ENCODE measurements around the gene SPINK1.
"Not testable (repeated sequence)": the region's sequence is repeated elsewhere in the genome, so short reads cannot be mapped to it uniquely, and the experiment has no call there.

SPINK1 gene

GRCh38 chr5:147831465-147831864 is at the start of gene SPINK1:
Gene SPINK1, minus strand, starts transcription at chr5:147831671. Its CDS starts 94 bp downstream, at chr5:147831577.
- TF ChIP-seq CTCF (IDR thresholded peaks at IDR 0.05; ENCODE audit: insufficient read depth, low read depth, low read length, missing control alignments), result no peak
- H3K4me3 ChIP-seq (ENCODE audit: low read depth, low read length), result no peak within 1 kb of the TSS
- DNase-seq (ENCODE audit: low read depth), result no peak

GRCh38 chr5:147880487-147880886 is 49.0 kb upstream of the SPINK1 start:
- no peak for DNase-seq (ENCODE audit: low read depth)
- H3K4me3 ChIP-seq (ENCODE audit: low read depth, low read length), result no peak overlapping the region
- no peak for TF ChIP-seq CTCF (IDR thresholded peaks at IDR 0.05; ENCODE audit: insufficient read depth, low read depth, low read length, missing control alignments)

GRCh38 chr5:147879784-147880183 is 48.3 kb upstream of the SPINK1 start:
- no peak overlapping the region for H3K4me3 ChIP-seq (ENCODE audit: low read depth, low read length)
- DNase-seq (ENCODE audit: low read depth), result no peak
- TF ChIP-seq CTCF (IDR thresholded peaks at IDR 0.05; ENCODE audit: insufficient read depth, low read depth, low read length, missing control alignments), result no peak

GRCh38 chr5:147878066-147878759 is 46.7 kb upstream of the SPINK1 start, which contains the start of gene SCGB3A2:
Gene SCGB3A2, plus strand, starts transcription at chr5:147878711. Its CDS starts 93 bp downstream, at chr5:147878804.
- no peak within 1 kb of the TSS for H3K4me3 ChIP-seq (ENCODE audit: low read depth, low read length)
- TF ChIP-seq CTCF (IDR thresholded peaks at IDR 0.05; ENCODE audit: insufficient read depth, low read depth, low read length, missing control alignments), result no peak
- no peak for DNase-seq (ENCODE audit: low read depth)

- no peak for TF ChIP-seq CTCF (IDR thresholded peaks at IDR 0.05; ENCODE audit: insufficient read depth, low read depth, low read length, missing control alignments)
- DNase-seq (ENCODE audit: low read depth), result no peak
- no peak overlapping the region for H3K4me3 ChIP-seq (ENCODE audit: low read depth, low read length)
Observed at GRCh38 chr5:147876626-147877025, 45.2 kb upstream of the SPINK1 start.

GRCh38 chr5:147876141-147876540 is 44.7 kb upstream of the SPINK1 start:
- no peak overlapping the region for H3K4me3 ChIP-seq (ENCODE audit: low read depth, low read length)
- TF ChIP-seq CTCF (IDR thresholded peaks at IDR 0.05; ENCODE audit: insufficient read depth, low read depth, low read length, missing control alignments), result no peak
- no peak for DNase-seq (ENCODE audit: low read depth)

GRCh38 chr5:147874910-147875367 is 43.5 kb upstream of the SPINK1 start:
- TF ChIP-seq CTCF (IDR thresholded peaks at IDR 0.05; ENCODE audit: insufficient read depth, low read depth, low read length, missing control alignments), result no peak
- DNase-seq (ENCODE audit: low read depth), result no peak
- H3K4me3 ChIP-seq (ENCODE audit: low read depth, low read length), result no peak overlapping the region

GRCh38 chr5:147874118-147874875 is 42.8 kb upstream of the SPINK1 start:
- not testable (repeated sequence) for DNase-seq (ENCODE audit: low read depth); H3K4me3 ChIP-seq (ENCODE audit: low read depth, low read length)

GRCh38 chr5:147872744-147873435 is 41.4 kb upstream of the SPINK1 start:
- not testable (repeated sequence) for DNase-seq (ENCODE audit: low read depth); H3K4me3 ChIP-seq (ENCODE audit: low read depth, low read length)

Measured in GM12865 (cell line).